SK-N-SH (cell line): ENCODE measurements around the gene CKS1B. TPM values are rescaled to one million over a fixed set of nuclear protein-coding genes. Genes with fewer than 3 reads are reported as not detected.

Source experiments
- CTCF ChIA-PET: fragments of 300-600, 350-600 bp; formaldehyde crosslinking; extraction: SDS; loops from one replicate; lab custom pipeline; 2021; lab: Yijun Ruan, JAX
- POLR2A ChIA-PET: fragments of 350-600 bp; sonication (Branson Sonifier 250); formaldehyde crosslinking; extraction: SDS; loops from one replicate; lab custom pipeline; 2020; ENCODE audit warnings: antibody characterized with exemption, inconsistent platforms; lab: Yijun Ruan, JAX
- DNase-seq: peaks from one replicate; pipeline ENCODE4 v3.0.0; 2012
- H2AFZ ChIP-seq: fragments of 200-600 bp; sonication (generic); 2 replicates; pipeline ENCODE4 v1.8.1; 2016; ENCODE audit warnings: antibody characterized with exemption, mild to moderate bottlenecking, low read depth
- H3F3A ChIP-seq: fragments of 200-600 bp; sonication (generic); replicated peaks from 2 replicates; pipeline ENCODE3; 2016; ENCODE audit warnings: antibody characterized with exemption, mild to moderate bottlenecking; ENCODE audit not compliant: insufficient read depth
- H3K27ac ChIP-seq, 2 experiments: fragments of 200-500 bp in 1 of 2; fragments of 200-600 bp in 1 of 2; sonication (Bioruptor generic) in 1 of 2; sonication (generic), shearing (Covaris generic) in 1 of 2; 2 replicates each; pipeline versions ENCODE4 v1.5.1 to v1.6.1; 2014 to 2016; ENCODE audit warnings: low read depth in 2 of 2, inconsistent platforms in 1 of 2, low read length in 1 of 2, mild to moderate bottlenecking in 1 of 2, mixed read lengths in 1 of 2
- H3K27me3 ChIP-seq: fragments of 200-600 bp; sonication (generic), shearing (Covaris generic); 2 replicates; pipeline ENCODE4 v1.6.1; 2016; ENCODE audit warnings: mixed run types; ENCODE audit not compliant: insufficient read depth
- H3K36me3 ChIP-seq, 2 experiments: fragments of 200-500 bp in 1 of 2; fragments of 200-600 bp in 1 of 2; sonication (Bioruptor generic) in 1 of 2; sonication (generic) in 1 of 2; replicated peaks in 1 of 2; 2 replicates each; pipeline versions ENCODE3 to v1.5.1; 2014 to 2016; ENCODE audit warnings: low read length in 1 of 2, mild to moderate bottlenecking in 1 of 2; ENCODE audit not compliant: insufficient read depth in 2 of 2, control insufficient read depth in 1 of 2
- H3K4me1 ChIP-seq, 2 experiments: fragments of 200-500 bp in 1 of 2; fragments of 200-600 bp in 1 of 2; sonication (Bioruptor generic) in 1 of 2; sonication (generic), shearing (Covaris generic) in 1 of 2; 2 replicates each; pipeline versions ENCODE4 v1.5.1 to v1.6.1; 2014 to 2016; ENCODE audit warnings: low read depth in 1 of 2, low read length in 1 of 2, mixed run types in 1 of 2; ENCODE audit not compliant: insufficient read depth in 2 of 2, control insufficient read depth in 1 of 2
- H3K4me2 ChIP-seq: fragments of 200-600 bp; sonication (generic), shearing (Covaris generic); 2 replicates; pipeline ENCODE4 v1.6.1; 2017; ENCODE audit warnings: mixed run types
- H3K4me3 ChIP-seq, 2 experiments: fragments of 200-500 bp in 1 of 2; fragments of 200-600 bp in 1 of 2; sonication (Bioruptor generic) in 1 of 2; sonication (generic), shearing (Covaris generic) in 1 of 2; 2 replicates each; pipeline versions ENCODE4 v1.5.1 to v1.8.1; 2014 to 2016; ENCODE audit warnings: low read depth in 2 of 2, inconsistent platforms in 1 of 2, low read length in 1 of 2, mild to moderate bottlenecking in 1 of 2, mixed read lengths in 1 of 2, moderate library complexity in 1 of 2
- H3K79me2 ChIP-seq: fragments of 200-600 bp; sonication (generic); 2 replicates; pipeline ENCODE4 v1.8.1; 2017; ENCODE audit warnings: mild to moderate bottlenecking; ENCODE audit not compliant: insufficient read depth
- H3K9ac ChIP-seq: fragments of 200-600 bp; sonication (generic); 2 replicates; pipeline ENCODE4 v1.6.1; 2017; ENCODE audit warnings: mixed run types
- H3K9me2 ChIP-seq: fragments of 200-600 bp; sonication (generic); 2 replicates; pipeline ENCODE4 v1.6.1; 2017; ENCODE audit warnings: mixed run types
- H3K9me3 ChIP-seq: fragments of 200-600 bp; sonication (generic); 2 replicates; pipeline ENCODE4 v1.6.1; 2017; ENCODE audit warnings: mixed run types, mild to moderate bottlenecking, moderate library complexity
- H4K20me1 ChIP-seq: fragments of 200-600 bp; sonication (generic); 2 replicates; pipeline ENCODE4 v1.6.1; 2017; ENCODE audit warnings: mild to moderate bottlenecking, mixed run types; ENCODE audit not compliant: insufficient read depth
- CTCF ChIP-seq: fragments of 200-600 bp; sonication (generic); IDR thresholded peaks from 2 replicates; pipeline ENCODE4 v1.6.1; 2017; ENCODE audit warnings: antibody characterized with exemption, mild to moderate bottlenecking, moderate library complexity
- EP300 ChIP-seq, 2 experiments: IDR thresholded peaks; 2 replicates each; pipeline versions ENCODE4 v1.4.0 to v1.6.1; 2012; ENCODE audit warnings: borderline replicate concordance in 1 of 2, low read depth in 1 of 2, low read length in 1 of 2
- FOSL2 ChIP-seq: IDR thresholded peaks from 2 replicates; pipeline ENCODE4 v1.4.0; 2012; ENCODE audit warnings: low read depth, mild to moderate bottlenecking, moderate library complexity, borderline replicate concordance
- GABPA ChIP-seq: IDR thresholded peaks from 2 replicates; pipeline ENCODE4 v1.4.0; 2012; ENCODE audit warnings: low read depth, mild to moderate bottlenecking
- GATA2 ChIP-seq: sonication (generic); formaldehyde crosslinking; IDR thresholded peaks from 2 replicates; pipeline ENCODE4 v1.5.0; 2020; ENCODE audit warnings: mild to moderate bottlenecking, missing genetic modification reagents
- JUND ChIP-seq: IDR thresholded peaks from 2 replicates; pipeline ENCODE4 v1.4.0; 2012
- MXI1 ChIP-seq: IDR thresholded peaks from 2 replicates; pipeline ENCODE4 v1.6.1; 2012; ENCODE audit warnings: mild to moderate bottlenecking, low read depth, low read length, improper control_type of control experiment
- POLR2AphosphoS5 ChIP-seq: IDR thresholded peaks from 2 replicates; pipeline ENCODE4 v1.6.1; 2012; ENCODE audit warnings: low read depth, low read length
- RCOR1 ChIP-seq: fragments of 150-350 bp; IDR thresholded peaks from 2 replicates; pipeline ENCODE4 v1.6.1; 2017; ENCODE audit warnings: antibody characterized with exemption, low read length
- RFX5 ChIP-seq: IDR thresholded peaks from 2 replicates; pipeline ENCODE4 v1.6.1; 2012; ENCODE audit warnings: mild to moderate bottlenecking, improper control_type of control experiment, low read length
- SMC3 ChIP-seq: IDR thresholded peaks from 2 replicates; pipeline ENCODE4 v1.6.1; 2012; ENCODE audit warnings: low read depth, low read length, improper control_type of control experiment
- TCF12 ChIP-seq: IDR thresholded peaks from 2 replicates; pipeline ENCODE4 v1.4.0; 2012
- WGBS: methylation state at CpG from one replicate; pipeline ENCODE4 v1.1.6; 2017; ENCODE audit warnings: low lambda C conversion rate; 5-methylcytosine and 5-hydroxymethylcytosine counted together
- polyA plus RNA-seq, 3 experiments: library from polyadenylated mRNA; depleted of rRNA; stranded (reverse); fragments of >200 nt; gene quantifications; 2 replicates each; pipeline ENCODE4 v1.2.3, GENCODE V29; 2012

The CKS1B gene
- polyA plus RNA-seq, 1 of the 3 experiments (the other 2 are of a cell fraction): 308 TPM

- TF ChIP-seq CTCF (no peak), FOSL2 (no peak), GATA2 (CRISPR knock-in tag) (no peak), SMC3 (no peak), POLR2AphosphoS5 (no peak), RCOR1 (no peak), EP300 (IDR thresholded peaks at IDR 0.05; ENCODE audit: borderline replicate concordance in 1 of 2, low read depth in 1 of 2, low read length in 1 of 2) (no peak), TCF12 (no peak), RFX5 (no peak)
Observed at GRCh38 chr1:154945962-154946850, 28.3 kb upstream of the CKS1B start (continued).

- no peak overlapping the region for H3K9ac ChIP-seq
- TF ChIP-seq MXI1 (no peak), JUND (no peak)
- H3K27me3 ChIP-seq: no peaks in the 10 kb centered on the region
- H3K79me2 ChIP-seq: no peaks in the 10 kb centered on the region
- WGBS: 88% methylated on average over 10 of the region's 11 CpGs
- H3K36me3 ChIP-seq: peaks cover 0 to 30% of the 10 kb centered on the region in 2 experiments
- no peak overlapping the region for H3K4me2 ChIP-seq
- DNase-seq: no peak
- no peak overlapping the region for H2AFZ ChIP-seq
- ChIA-PET CTCF (interaction anchor here (0.9 to 4.9 kb wide), 7 partner anchors 14 to 389 kb away, joined by 3 to 20 read pairs (median 4); partner anchors contain the start of genes ADAM15 and PYGO2), POLR2A (no interaction called here)
- peaks cover 0 to 9% of the 10 kb centered on the region in 2 experiments; a peak in 1 of 4 replicates for H3K4me1 ChIP-seq
- H3K9me3 ChIP-seq: no peaks in the 10 kb centered on the region
- peaks cover 7% of the 10 kb centered on the region for H3F3A ChIP-seq
- H3K9me2 ChIP-seq: no peaks in the 10 kb centered on the region
- no peak overlapping the region for H3K27ac ChIP-seq
- H3K4me3 ChIP-seq: no peak overlapping the region
- no peaks in the 10 kb centered on the region for H4K20me1 ChIP-seq
Observed at GRCh38 chr1:154948079-154948478, 26.4 kb upstream of the CKS1B start.

GRCh38 chr1:154951901-154952657, 22.4 kb upstream of the CKS1B start:
- WGBS: 76% methylated on average over 15 of the region's 15 CpGs
- H3K4me2 ChIP-seq: no peak overlapping the region

More at GRCh38 chr1:154951901-154952657, 22.4 kb upstream of the CKS1B start:
- Histone ChIP-seq H3K9me3 (no peaks in the 10 kb centered on the region), H3K27me3 (no peaks in the 10 kb centered on the region), H4K20me1 (no peaks in the 10 kb centered on the region), H3K9me2 (no peaks in the 10 kb centered on the region), H3K4me1 (peaks cover 0 to 42% of the 10 kb centered on the region in 2 experiments; a peak in 3 of 4 replicates), H3K27ac (no peak overlapping the region), H3K9ac (no peak overlapping the region), H3K4me3 (no peak overlapping the region), H3K79me2 (no peaks in the 10 kb centered on the region), H2AFZ (no peak overlapping the region), H3F3A (peaks cover 5% of the 10 kb centered on the region)
- TF ChIP-seq GABPA: no peak
- TF ChIP-seq, all 33 proteins: peak for 0
- POLR2A ChIA-PET: interaction anchor here (1.6 kb wide), 1 partner anchor 9 kb away, joined by 5 read pairs; the partner anchor contains the start of gene PYGO2
- CTCF ChIA-PET: interaction anchor here (0.8 to 37.5 kb wide), 9 partner anchors 9 to 392 kb away, joined by 3 to 640 read pairs (median 4); partner anchors contain the start of genes LENEP, PMVK, PYGO2 and ZBTB7B
- peak; percentile 49 for DNase-seq
- H3K36me3 ChIP-seq: peaks cover 0 to 19% of the 10 kb centered on the region in 2 experiments
